Measurements from ENCODE around the gene ONECUT3.

ONECUT3 gene

GRCh38 chr19:1779574-1779973 is 26.3 kb downstream of the ONECUT3 start:
- TF ChIP-seq CTCF (IDR thresholded peaks at IDR 0.05; ENCODE audit: control insufficient read depth, insufficient read depth, low read depth, low read length, missing control alignments): no peak
- no peak overlapping the region for H3K4me3 ChIP-seq (ENCODE audit: control insufficient read depth, low read depth, low read length)

DNA sequence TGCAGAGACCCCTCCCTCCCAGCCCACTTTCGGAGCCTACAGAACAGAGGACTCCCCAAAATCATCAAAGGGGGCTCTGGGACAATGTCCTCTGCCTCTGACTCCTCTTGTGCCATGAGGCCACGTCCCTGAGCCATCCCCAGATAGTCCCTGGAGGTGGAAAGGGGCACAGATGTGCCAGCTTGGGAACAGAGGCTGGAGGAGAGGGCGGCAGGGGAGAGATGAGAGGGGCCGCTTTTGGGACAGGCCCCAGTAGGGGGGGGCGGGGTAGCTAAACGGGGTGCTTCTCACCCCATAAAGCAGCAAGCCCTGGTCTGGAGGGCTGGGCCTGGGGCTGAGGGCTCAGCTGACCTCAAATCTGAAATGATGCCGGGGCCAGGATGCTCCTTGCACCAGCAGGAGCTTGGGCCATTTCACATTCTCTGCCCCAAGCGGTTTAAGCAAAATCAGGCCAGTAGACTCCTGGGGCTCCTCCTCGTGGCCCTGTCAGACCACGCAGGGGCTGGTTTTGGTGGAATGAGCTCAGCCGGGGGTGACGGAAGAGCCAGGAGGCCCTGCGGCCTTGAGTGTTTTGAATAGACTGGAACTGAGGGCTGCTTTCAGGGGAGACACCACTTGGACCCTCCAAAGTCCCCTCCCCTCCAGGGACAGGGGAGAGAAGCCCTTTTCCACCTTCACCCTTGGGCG is 27.1 kb downstream of the ONECUT3 start:
- DNase-seq (ENCODE audit: low read depth): no peak
- H3K4me3 ChIP-seq (ENCODE audit: control insufficient read depth, low read depth, low read length): no peak overlapping the region
- TF ChIP-seq CTCF (IDR thresholded peaks at IDR 0.05; ENCODE audit: control insufficient read depth, insufficient read depth, low read depth, low read length, missing control alignments): no peak

More at GRCh38 chr19:1779574-1779973, 26.3 kb downstream of the ONECUT3 start:
- no peak for DNase-seq (ENCODE audit: low read depth)

GRCh38 chr19:1782521-1782920 is 29.2 kb downstream of the ONECUT3 start:
- DNase-seq (ENCODE audit: low read depth): no peak
- H3K4me3 ChIP-seq (ENCODE audit: control insufficient read depth, low read depth, low read length): no peak overlapping the region
- no peak for TF ChIP-seq CTCF (IDR thresholded peaks at IDR 0.05; ENCODE audit: control insufficient read depth, insufficient read depth, low read depth, low read length, missing control alignments)

- no peak for TF ChIP-seq CTCF (IDR thresholded peaks at IDR 0.05; ENCODE audit: control insufficient read depth, insufficient read depth, low read depth, low read length, missing control alignments)
- no peak for DNase-seq (ENCODE audit: low read depth)
- no peak overlapping the region for H3K4me3 ChIP-seq (ENCODE audit: control insufficient read depth, low read depth, low read length)
Measured at GRCh38 chr19:1783354-1783753, 30.0 kb downstream of the ONECUT3 start.

DNA sequence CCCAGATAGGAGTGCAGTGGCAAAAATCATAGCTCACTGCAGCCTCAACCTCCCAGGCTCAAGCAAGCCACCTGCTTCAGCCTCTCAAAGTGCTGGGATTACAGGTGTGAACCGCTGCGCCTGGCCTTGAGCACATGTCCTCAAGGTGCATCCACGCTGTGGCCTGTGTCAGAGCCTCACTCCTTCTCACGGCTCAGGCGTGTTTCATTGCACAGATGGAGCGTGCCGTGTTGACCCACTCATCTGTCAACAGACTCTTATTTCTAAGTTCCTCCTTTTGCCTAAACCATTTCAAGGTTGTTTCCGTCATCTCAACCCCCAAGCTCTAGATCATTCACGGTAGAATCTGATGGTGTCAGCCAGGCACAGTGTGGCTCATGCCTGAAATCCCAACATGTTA is 30.6 kb downstream of the ONECUT3 start:
- no peak overlapping the region for H3K4me3 ChIP-seq (ENCODE audit: control insufficient read depth, low read depth, low read length)
- no peak for DNase-seq (ENCODE audit: low read depth)
- TF ChIP-seq CTCF (IDR thresholded peaks at IDR 0.05; ENCODE audit: control insufficient read depth, insufficient read depth, low read depth, low read length, missing control alignments): no peak

- TF ChIP-seq CTCF (IDR thresholded peaks at IDR 0.05; ENCODE audit: control insufficient read depth, insufficient read depth, low read depth, low read length, missing control alignments): no peak
- no peak overlapping the region for H3K4me3 ChIP-seq (ENCODE audit: control insufficient read depth, low read depth, low read length)
- DNase-seq (ENCODE audit: low read depth): no peak
Measured at GRCh38 chr19:1785310-1785709, 32.0 kb downstream of the ONECUT3 start.
